Activated naive CD4-positive, alpha-beta T cell treated with anti-CD3 and anti-CD28 coated beads, Interleukin-2, amount 10 ng/mL, durations not matched to agents 7 days and 5 days (primary cell): ENCODE data around the gene CYBC1.

Experiments used
- CTCF ChIA-PET: fragments of 350-600 bp; sonication (Branson Sonifier 250); formaldehyde crosslinking; loops from one replicate; lab custom pipeline; 2021; ENCODE audit warnings: antibody characterized with exemption; lab: Charles Lee
- DNase-seq: peaks from one replicate; pipeline ENCODE4 v3.0.0-alpha.2; 2020
- H3K27ac Mint-ChIP-seq: one replicate; pipeline ENCODE4 v1.8.0; 2021; ENCODE audit warnings: mild to moderate bottlenecking, moderate library complexity, mixed read lengths
- H3K27me3 Mint-ChIP-seq: one replicate; pipeline ENCODE4 v1.8.0; 2021; ENCODE audit warnings: mild to moderate bottlenecking, mixed read lengths
- H3K36me3 Mint-ChIP-seq: one replicate; pipeline ENCODE4 v1.8.0; 2021; ENCODE audit warnings: mixed read lengths
- H3K4me1 Mint-ChIP-seq: one replicate; pipeline ENCODE4 v1.8.0; 2021; ENCODE audit warnings: mixed read lengths
- H3K4me3 Mint-ChIP-seq: one replicate; pipeline ENCODE4 v1.8.0; 2021; ENCODE audit warnings: mild to moderate bottlenecking, moderate library complexity, mixed read lengths
- H3K9me3 Mint-ChIP-seq: one replicate; pipeline ENCODE4 v1.8.0; 2021; ENCODE audit warnings: mixed read lengths

Gene CYBC1

GRCh38 chr17:82447876-82448275 is 2.7 kb downstream of the CYBC1 start:
- Mint-ChIP-seq H3K4me3 (peak overlapping the region; percentile 54), H3K4me1 (peaks cover 41% of the 10 kb centered on the region), H3K27me3 (no peaks in the 10 kb centered on the region), H3K36me3 (peaks cover 43% of the 10 kb centered on the region), H3K9me3 (no peaks in the 10 kb centered on the region), H3K27ac (peak overlapping the region; percentile 76)
- DNase-seq = no peak
- CTCF ChIA-PET = interaction anchor here (1.2 kb wide), 1 partner anchor 104 kb away, joined by 3 read pairs; no protein-coding TSS in a partner anchor

- peaks cover 43% of the 10 kb centered on the region for H3K36me3 Mint-ChIP-seq
- no peaks in the 10 kb centered on the region for H3K27me3 Mint-ChIP-seq
- no peak overlapping the region for H3K27ac Mint-ChIP-seq
- DNase-seq = no peak
- CTCF ChIA-PET = interaction anchor here (1.2 kb wide), 1 partner anchor 105 kb away, joined by 3 read pairs; no protein-coding TSS in a partner anchor
- no peak overlapping the region for H3K4me3 Mint-ChIP-seq
- H3K4me1 Mint-ChIP-seq = peaks cover 32% of the 10 kb centered on the region
- no peaks in the 10 kb centered on the region for H3K9me3 Mint-ChIP-seq
These were observed 3.9 kb downstream of the CYBC1 start for GRCh38 chr17:82446649-82447048.

- peaks cover 27% of the 10 kb centered on the region for H3K4me1 Mint-ChIP-seq
- H3K9me3 Mint-ChIP-seq = no peaks in the 10 kb centered on the region
- H3K36me3 Mint-ChIP-seq = peaks cover 40% of the 10 kb centered on the region
- no peak overlapping the region for H3K4me3 Mint-ChIP-seq
- CTCF ChIA-PET = interaction anchor here (1.1 kb wide), 1 partner anchor 14 kb away, joined by 3 read pairs; no protein-coding TSS in a partner anchor
- peak overlapping the region; percentile 35 for H3K27ac Mint-ChIP-seq
- DNase-seq = no peak
- H3K27me3 Mint-ChIP-seq = no peaks in the 10 kb centered on the region
These were observed 4.4 kb downstream of the CYBC1 start for GRCh38 chr17:82446124-82446523.

GRCh38 chr17:82445542-82445941 is 5.0 kb downstream of the CYBC1 start:
- CTCF ChIA-PET = interaction anchor here (1.1 kb wide), 1 partner anchor 13 kb away, joined by 3 read pairs; no protein-coding TSS in a partner anchor
- peaks cover 40% of the 10 kb centered on the region for H3K36me3 Mint-ChIP-seq

GRCh38 chr17:82444941-82445521 is 5.5 kb downstream of the CYBC1 start:
- Mint-ChIP-seq H3K4me1 (peaks cover 23% of the 10 kb centered on the region), H3K9me3 (no peaks in the 10 kb centered on the region), H3K27ac (no peak overlapping the region), H3K36me3 (peaks cover 40% of the 10 kb centered on the region), H3K27me3 (no peaks in the 10 kb centered on the region), H3K4me3 (no peak overlapping the region)
- DNase-seq = no peak
- CTCF ChIA-PET = interaction anchor here (1.1 kb wide), 1 partner anchor 13 kb away, joined by 3 read pairs; no protein-coding TSS in a partner anchor

More at GRCh38 chr17:82445542-82445941, 5.0 kb downstream of the CYBC1 start:
- H3K27me3 Mint-ChIP-seq = no peaks in the 10 kb centered on the region
- DNase-seq = no peak
- peak overlapping the region; percentile 35 for H3K27ac Mint-ChIP-seq
- H3K4me3 Mint-ChIP-seq = no peak overlapping the region
- peaks cover 23% of the 10 kb centered on the region for H3K4me1 Mint-ChIP-seq
- H3K9me3 Mint-ChIP-seq = no peaks in the 10 kb centered on the region

- H3K36me3 Mint-ChIP-seq = peaks cover 35% of the 10 kb centered on the region
- H3K9me3 Mint-ChIP-seq = no peaks in the 10 kb centered on the region
- no peak for DNase-seq
- H3K27ac Mint-ChIP-seq = peak overlapping the region; percentile 42
- H3K4me3 Mint-ChIP-seq = no peak overlapping the region
- peaks cover 19% of the 10 kb centered on the region for H3K4me1 Mint-ChIP-seq
- H3K27me3 Mint-ChIP-seq = no peaks in the 10 kb centered on the region
- CTCF ChIA-PET = no interaction called here
These were observed 6.2 kb downstream of the CYBC1 start for GRCh38 chr17:82444284-82444893.

GRCh38 chr17:82443465-82444283 is 6.9 kb downstream of the CYBC1 start:
- Mint-ChIP-seq H3K27me3 (no peaks in the 10 kb centered on the region), H3K4me1 (peaks cover 15% of the 10 kb centered on the region), H3K27ac (no peak overlapping the region), H3K9me3 (no peaks in the 10 kb centered on the region), H3K36me3 (peaks cover 31% of the 10 kb centered on the region), H3K4me3 (no peak overlapping the region)
- no peak for DNase-seq
- CTCF ChIA-PET = no interaction called here

- Mint-ChIP-seq H3K36me3 (peaks cover 31% of the 10 kb centered on the region), H3K4me1 (peaks cover 14% of the 10 kb centered on the region), H3K27ac (peak overlapping the region; percentile 52), H3K27me3 (no peaks in the 10 kb centered on the region), H3K4me3 (no peak overlapping the region), H3K9me3 (no peaks in the 10 kb centered on the region)
- DNase-seq = no peak
- CTCF ChIA-PET = interaction anchor here (0.6 to 1.0 kb wide), 2 partner anchors 17 to 92 kb away, joined by 3 read pairs; no protein-coding TSS in a partner anchor
These were observed 7.7 kb downstream of the CYBC1 start for GRCh38 chr17:82442643-82443464.

- no peaks in the 10 kb centered on the region for H3K27me3 Mint-ChIP-seq
- peaks cover 9% of the 10 kb centered on the region for H3K4me1 Mint-ChIP-seq
- no peak overlapping the region for H3K4me3 Mint-ChIP-seq
- CTCF ChIA-PET = interaction anchor here (0.6 to 1.0 kb wide), 2 partner anchors 16 to 91 kb away, joined by 3 read pairs; no protein-coding TSS in a partner anchor
- DNase-seq = no peak
- no peaks in the 10 kb centered on the region for H3K9me3 Mint-ChIP-seq
- no peak overlapping the region for H3K27ac Mint-ChIP-seq
- H3K36me3 Mint-ChIP-seq = peaks cover 30% of the 10 kb centered on the region
These were observed 8.7 kb downstream of the CYBC1 start for GRCh38 chr17:82441691-82442487.

GRCh38 chr17:82440991-82441627 is 9.4 kb downstream of the CYBC1 start:
- CTCF ChIA-PET = no interaction called here
- Mint-ChIP-seq H3K27me3 (no peaks in the 10 kb centered on the region), H3K9me3 (no peaks in the 10 kb centered on the region), H3K4me1 (peaks cover 3% of the 10 kb centered on the region), H3K4me3 (no peak overlapping the region), H3K36me3 (peaks cover 23% of the 10 kb centered on the region), H3K27ac (no peak overlapping the region)
- DNase-seq = no peak

- no peak overlapping the region for H3K27ac Mint-ChIP-seq
- no peaks in the 10 kb centered on the region for H3K4me1 Mint-ChIP-seq
- H3K4me3 Mint-ChIP-seq = no peak overlapping the region
- H3K27me3 Mint-ChIP-seq = no peaks in the 10 kb centered on the region
- no peaks in the 10 kb centered on the region for H3K9me3 Mint-ChIP-seq
- CTCF ChIA-PET = no interaction called here
- peaks cover 18% of the 10 kb centered on the region for H3K36me3 Mint-ChIP-seq
- no peak for DNase-seq
These were observed 10.0 kb downstream of the CYBC1 start for GRCh38 chr17:82440469-82440981.

- peaks cover 4% of the 10 kb centered on the region for H3K4me1 Mint-ChIP-seq
- CTCF ChIA-PET = no interaction called here
- H3K4me3 Mint-ChIP-seq = no peak overlapping the region
- H3K27me3 Mint-ChIP-seq = no peaks in the 10 kb centered on the region
- no peak for DNase-seq
- H3K9me3 Mint-ChIP-seq = no peaks in the 10 kb centered on the region
- H3K27ac Mint-ChIP-seq = no peak overlapping the region
- H3K36me3 Mint-ChIP-seq = peaks cover 18% of the 10 kb centered on the region
These were observed 10.7 kb downstream of the CYBC1 start for GRCh38 chr17:82439829-82440365.
